ENCODE measurements around the gene TOP3A. TPM values are rescaled to one million over a fixed set of nuclear protein-coding genes. Genes with fewer than 3 reads are reported as not detected.
A peak's percentile ranks its signal among the peaks of the same experiment; 100 is the strongest.

Gene TOP3A, protein sequence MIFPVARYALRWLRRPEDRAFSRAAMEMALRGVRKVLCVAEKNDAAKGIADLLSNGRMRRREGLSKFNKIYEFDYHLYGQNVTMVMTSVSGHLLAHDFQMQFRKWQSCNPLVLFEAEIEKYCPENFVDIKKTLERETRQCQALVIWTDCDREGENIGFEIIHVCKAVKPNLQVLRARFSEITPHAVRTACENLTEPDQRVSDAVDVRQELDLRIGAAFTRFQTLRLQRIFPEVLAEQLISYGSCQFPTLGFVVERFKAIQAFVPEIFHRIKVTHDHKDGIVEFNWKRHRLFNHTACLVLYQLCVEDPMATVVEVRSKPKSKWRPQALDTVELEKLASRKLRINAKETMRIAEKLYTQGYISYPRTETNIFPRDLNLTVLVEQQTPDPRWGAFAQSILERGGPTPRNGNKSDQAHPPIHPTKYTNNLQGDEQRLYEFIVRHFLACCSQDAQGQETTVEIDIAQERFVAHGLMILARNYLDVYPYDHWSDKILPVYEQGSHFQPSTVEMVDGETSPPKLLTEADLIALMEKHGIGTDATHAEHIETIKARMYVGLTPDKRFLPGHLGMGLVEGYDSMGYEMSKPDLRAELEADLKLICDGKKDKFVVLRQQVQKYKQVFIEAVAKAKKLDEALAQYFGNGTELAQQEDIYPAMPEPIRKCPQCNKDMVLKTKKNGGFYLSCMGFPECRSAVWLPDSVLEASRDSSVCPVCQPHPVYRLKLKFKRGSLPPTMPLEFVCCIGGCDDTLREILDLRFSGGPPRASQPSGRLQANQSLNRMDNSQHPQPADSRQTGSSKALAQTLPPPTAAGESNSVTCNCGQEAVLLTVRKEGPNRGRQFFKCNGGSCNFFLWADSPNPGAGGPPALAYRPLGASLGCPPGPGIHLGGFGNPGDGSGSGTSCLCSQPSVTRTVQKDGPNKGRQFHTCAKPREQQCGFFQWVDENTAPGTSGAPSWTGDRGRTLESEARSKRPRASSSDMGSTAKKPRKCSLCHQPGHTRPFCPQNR
- total RNA-seq: 55.8 and 61.7 TPM in 2 replicates
- total RNA-seq (2013): 30.5 TPM
- 13.2 and 13.4 TPM in 2 replicates for polyA plus RNA-seq
- 19.3 and 31.8 TPM in 2 replicates for polyA minus RNA-seq

DNA sequence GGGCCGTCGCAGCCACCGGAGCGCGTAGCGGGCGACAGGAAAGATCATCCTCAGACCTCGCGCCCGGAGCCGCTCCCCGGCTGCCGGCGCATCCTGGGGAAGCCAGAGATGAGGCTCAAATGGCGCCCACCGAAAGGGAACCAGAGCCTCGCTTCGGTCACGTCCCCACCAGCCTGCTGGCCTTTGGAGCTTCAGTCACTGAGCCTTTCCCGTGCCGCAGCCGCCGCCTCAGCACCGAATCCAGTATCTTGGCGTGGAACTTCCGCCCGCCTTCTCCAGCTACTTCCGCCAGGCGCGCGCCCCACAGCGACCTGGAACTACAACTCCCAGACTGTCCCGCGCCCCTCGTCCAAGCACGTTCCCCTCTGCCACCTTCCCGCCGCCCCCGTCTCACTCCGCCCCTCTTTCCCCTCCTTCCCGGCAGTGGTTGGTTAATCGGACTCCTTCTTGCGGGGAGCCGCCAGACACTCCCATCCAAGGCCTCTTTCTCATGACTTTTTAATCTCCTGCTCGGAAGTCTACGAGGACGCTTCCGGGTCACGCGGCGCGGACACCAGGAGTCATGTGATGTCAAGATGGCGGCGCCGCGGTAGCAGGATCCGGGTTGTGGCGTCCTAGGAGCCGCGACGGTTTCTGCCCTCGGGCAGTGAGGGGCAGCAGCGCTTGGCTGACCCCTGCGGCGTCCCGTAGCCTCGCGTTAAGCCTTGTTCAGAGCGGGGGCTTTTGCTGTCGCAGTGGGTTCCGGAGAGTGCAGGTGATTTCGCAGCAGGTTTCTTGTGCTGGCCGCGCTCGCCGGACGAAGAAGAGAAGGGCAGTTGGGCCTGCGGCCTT, at the start of gene TOP3A, which contains the start of gene SMCR8:
TSS of gene TOP3A (minus strand) at position 264 of the 831 bp plus-strand sequence. CDS start at position 48, 216 bp downstream.
TSS of gene SMCR8 (plus strand) at position 563 of the 831 bp plus-strand sequence. CDS start 497 bp downstream, outside the sequence.
- CTCF ChIA-PET: interaction anchor here (0.5 kb wide), 1 partner anchor 29 kb away, joined by 4 read pairs; no protein-coding TSS in a partner anchor
- POLR2A ChIA-PET: interaction anchor here (0.6 to 1.3 kb wide), 6 partner anchors 46 to 284 kb away, joined by 3 to 4 read pairs (median 3); partner anchors contain the start of genes MIEF2 and SHMT1
- intact Hi-C loops (cut with micrococcal nuclease): loop anchor here (1.0 kb wide), 5 partner anchors 10 to 132 kb away; partner anchors contain the start of genes ALKBH5, LLGL1, MIEF2 and SHMT1

More for the DNA sequence above, at the start of gene TOP3A, which contains the start of gene SMCR8:
- H3K27ac ChIP-seq (ENCODE audit: low read length in 2 of 2): peak within 1 kb of the TSS; percentile 91 to 99
- DNase-seq: peak; percentile 96
- H4K20me1 ChIP-seq (ENCODE audit: control insufficient read depth, insufficient read depth, low read length, poor library complexity, severe bottlenecking): peaks cover 64% of the 10 kb centered on the region
- under 1% methylated on average over 78 of the region's 78 CpGs for WGBS (ENCODE audit: insufficient coverage)
- no peaks in the 10 kb centered on the region for H3K27me3 Mint-ChIP-seq
- no peaks in the 10 kb centered on the region for H3K9me3 Mint-ChIP-seq (ENCODE audit: insufficient read depth)
- peaks cover 74% of the 10 kb centered on the region for H3K4me1 Mint-ChIP-seq
- H3K36me3 ChIP-seq (replicated peaks in 1 of 2; ENCODE audit: control extremely low read depth in 1 of 2, control insufficient read depth in 1 of 2, extremely low read depth in 1 of 2, insufficient read depth in 2 of 2, low read length in 1 of 2): peaks cover 0 to 38% of the 10 kb centered on the region in 2 experiments
- H2AFZ ChIP-seq (ENCODE audit: insufficient read depth, low read depth, low read length, poor library complexity, severe bottlenecking): peak within 1 kb of the TSS; percentile 91
- H3K9me3 ChIP-seq (ENCODE audit: control extremely low read depth in 1 of 3, control insufficient read depth in 2 of 3, insufficient read depth in 1 of 3, low read length in 2 of 3): peaks cover 0 to 14% (median 0%) of the 10 kb centered on the region in 3 donors
- peak; percentile 93 for ATAC-seq (ENCODE audit: low read depth)
- peak within 1 kb of the TSS; percentile 88 for H3K4me2 ChIP-seq (replicated peaks; ENCODE audit: low read depth, low read length, poor library complexity, severe bottlenecking)
- TF ChIP-seq EZH2 (IDR thresholded peaks at IDR 0.05; ENCODE audit: borderline replicate concordance, insufficient read depth, low read depth, low read length, poor library complexity, severe bottlenecking): no peak
- TF ChIP-seq, protein P1, sequence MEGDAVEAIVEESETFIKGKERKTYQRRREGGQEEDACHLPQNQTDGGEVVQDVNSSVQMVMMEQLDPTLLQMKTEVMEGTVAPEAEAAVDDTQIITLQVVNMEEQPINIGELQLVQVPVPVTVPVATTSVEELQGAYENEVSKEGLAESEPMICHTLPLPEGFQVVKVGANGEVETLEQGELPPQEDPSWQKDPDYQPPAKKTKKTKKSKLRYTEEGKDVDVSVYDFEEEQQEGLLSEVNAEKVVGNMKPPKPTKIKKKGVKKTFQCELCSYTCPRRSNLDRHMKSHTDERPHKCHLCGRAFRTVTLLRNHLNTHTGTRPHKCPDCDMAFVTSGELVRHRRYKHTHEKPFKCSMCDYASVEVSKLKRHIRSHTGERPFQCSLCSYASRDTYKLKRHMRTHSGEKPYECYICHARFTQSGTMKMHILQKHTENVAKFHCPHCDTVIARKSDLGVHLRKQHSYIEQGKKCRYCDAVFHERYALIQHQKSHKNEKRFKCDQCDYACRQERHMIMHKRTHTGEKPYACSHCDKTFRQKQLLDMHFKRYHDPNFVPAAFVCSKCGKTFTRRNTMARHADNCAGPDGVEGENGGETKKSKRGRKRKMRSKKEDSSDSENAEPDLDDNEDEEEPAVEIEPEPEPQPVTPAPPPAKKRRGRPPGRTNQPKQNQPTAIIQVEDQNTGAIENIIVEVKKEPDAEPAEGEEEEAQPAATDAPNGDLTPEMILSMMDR (IDR thresholded peaks at IDR 0.05): no peak
- peak within 1 kb of the TSS; percentile 92 for H3K9ac ChIP-seq (ENCODE audit: low read length)
- peaks cover 43 to 59% of the 10 kb centered on the region in 2 donors for H3K4me1 ChIP-seq (ENCODE audit: control insufficient read depth in 2 of 2, insufficient read depth in 2 of 2, low read length in 2 of 2)
- peaks cover 87% of the 10 kb centered on the region for H3K79me2 ChIP-seq (ENCODE audit: control insufficient read depth, insufficient read depth, low read length)
- H3K27ac Mint-ChIP-seq: peak within 1 kb of the TSS; percentile 98
- H3K4me3 ChIP-seq (ENCODE audit: control extremely low read depth in 1 of 5, extremely low read depth in 1 of 5, insufficient read depth in 1 of 5, low read depth in 2 of 5, low read length in 4 of 5): peak within 1 kb of the TSS; percentile 74 to 98 (median 87)
- peak within 1 kb of the TSS; percentile 96 for H3K4me3 Mint-ChIP-seq
- H3K27me3 ChIP-seq (replicated peaks in 1 of 4; ENCODE audit: control extremely low read depth in 1 of 4, control insufficient read depth in 3 of 4, insufficient read depth in 4 of 4, low read length in 3 of 4): no peaks in the 10 kb centered on the region
